Right atrium auricular region (tissue), 2 donors: ENCODE data around the gene SOHLH2. TPM values are rescaled to one million over a fixed set of nuclear protein-coding genes. Genes with fewer than 3 reads are reported as not detected.

Experiments
- DNase-seq: peaks from one replicate; pipeline ENCODE4 v3.0.0-alpha.2; 2019; ENCODE audit warnings: low spot score
- H3K27ac ChIP-seq, 2 donors: fragments of 200-600 bp; sonication (generic); 1 replicate in 1 of 2; 2 replicates in 1 of 2; pipeline ENCODE4 v1.5.1; 2016 to 2019
- H3K27me3 ChIP-seq, 2 donors: fragments of 200-600 bp; sonication (generic); one replicate each; pipeline versions ENCODE4 v1.5.1 to v1.6.0; 2017 to 2019
- H3K36me3 ChIP-seq: fragments of 200-600 bp; sonication (generic); one replicate; pipeline ENCODE4 v1.5.1; 2016
- H3K4me1 ChIP-seq, 2 donors: fragments of 200-600 bp; sonication (generic); one replicate each; pipeline versions ENCODE4 v1.5.1 to v1.6.0; 2017 to 2019
- H3K4me3 ChIP-seq, 2 donors: fragments of 200-600 bp; sonication (generic); 1 replicate in 1 of 2; 2 replicates in 1 of 2; pipeline ENCODE4 v1.5.1; 2017 to 2019; ENCODE audit warnings: mild to moderate bottlenecking in 1 of 2, moderate library complexity in 1 of 2
- H3K9me3 ChIP-seq, 2 donors: fragments of 200-600 bp; sonication (generic); one replicate each; pipeline ENCODE4 v1.5.1; 2019
- total RNA-seq, 2 donors: library from RNA; depleted of rRNA; stranded (reverse); fragments of >200 nt; gene quantifications; one replicate each; pipeline ENCODE4 v1.1.0, GENCODE V29; 2016
- TF ChIP-seq, protein P1 (sequence below), 2 donors: fragments of 200-600 bp; sonication (generic); IDR thresholded peaks; one replicate each; pipeline ENCODE4 v1.5.1; 2019; ENCODE audit warnings: antibody characterized with exemption in 2 of 2

The SOHLH2 gene
- total RNA-seq, 2 donors from 2014 or later: 0.20 TPM; not detected in 1

DNA sequence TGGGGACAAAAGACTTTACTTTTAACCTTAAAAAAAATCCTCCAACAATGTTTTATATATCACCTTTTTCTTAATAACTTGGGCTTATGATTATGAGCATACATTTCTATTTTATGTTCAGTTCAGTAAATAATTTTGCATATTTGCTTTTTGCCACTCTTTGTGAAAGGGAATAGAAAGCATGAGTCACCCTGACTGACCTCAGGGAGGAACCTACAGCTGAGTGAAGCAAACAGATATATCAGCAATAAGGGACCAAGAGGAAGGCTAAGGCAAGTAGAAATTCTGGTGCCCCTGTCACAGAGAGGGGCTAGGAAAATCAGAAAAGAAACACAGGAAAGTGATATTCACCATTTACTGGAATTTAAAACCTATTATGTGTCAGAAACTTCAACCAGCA, 37.2 kb upstream of the SOHLH2 start:
- TF ChIP-seq, protein P1, sequence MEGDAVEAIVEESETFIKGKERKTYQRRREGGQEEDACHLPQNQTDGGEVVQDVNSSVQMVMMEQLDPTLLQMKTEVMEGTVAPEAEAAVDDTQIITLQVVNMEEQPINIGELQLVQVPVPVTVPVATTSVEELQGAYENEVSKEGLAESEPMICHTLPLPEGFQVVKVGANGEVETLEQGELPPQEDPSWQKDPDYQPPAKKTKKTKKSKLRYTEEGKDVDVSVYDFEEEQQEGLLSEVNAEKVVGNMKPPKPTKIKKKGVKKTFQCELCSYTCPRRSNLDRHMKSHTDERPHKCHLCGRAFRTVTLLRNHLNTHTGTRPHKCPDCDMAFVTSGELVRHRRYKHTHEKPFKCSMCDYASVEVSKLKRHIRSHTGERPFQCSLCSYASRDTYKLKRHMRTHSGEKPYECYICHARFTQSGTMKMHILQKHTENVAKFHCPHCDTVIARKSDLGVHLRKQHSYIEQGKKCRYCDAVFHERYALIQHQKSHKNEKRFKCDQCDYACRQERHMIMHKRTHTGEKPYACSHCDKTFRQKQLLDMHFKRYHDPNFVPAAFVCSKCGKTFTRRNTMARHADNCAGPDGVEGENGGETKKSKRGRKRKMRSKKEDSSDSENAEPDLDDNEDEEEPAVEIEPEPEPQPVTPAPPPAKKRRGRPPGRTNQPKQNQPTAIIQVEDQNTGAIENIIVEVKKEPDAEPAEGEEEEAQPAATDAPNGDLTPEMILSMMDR (IDR thresholded peaks at IDR 0.05): no peak
- H3K4me3 ChIP-seq: no peak overlapping the region
- H3K27ac ChIP-seq: no peak overlapping the region
- H3K4me1 ChIP-seq: no peaks in the 10 kb centered on the region
- H3K27me3 ChIP-seq: no peaks in the 10 kb centered on the region
- no peak for DNase-seq
- H3K9me3 ChIP-seq: peaks cover 0 to 10% of the 10 kb centered on the region in 2 donors
- no peaks in the 10 kb centered on the region for H3K36me3 ChIP-seq

GRCh38 chr13:36251017-36251416, 36.7 kb upstream of the SOHLH2 start:
- H3K4me3 ChIP-seq: no peak overlapping the region
- no peaks in the 10 kb centered on the region for H3K36me3 ChIP-seq
- no peaks in the 10 kb centered on the region for H3K27me3 ChIP-seq
- no peak overlapping the region for H3K27ac ChIP-seq
- no peaks in the 10 kb centered on the region for H3K4me1 ChIP-seq
- peaks cover 0 to 10% of the 10 kb centered on the region in 2 donors for H3K9me3 ChIP-seq
- TF ChIP-seq, protein P1 (IDR thresholded peaks at IDR 0.05): no peak
- no peak for DNase-seq

GRCh38 chr13:36248700-36249099, 34.3 kb upstream of the SOHLH2 start:
- no peaks in the 10 kb centered on the region for H3K4me1 ChIP-seq
- no peaks in the 10 kb centered on the region for H3K27me3 ChIP-seq
- no peak overlapping the region for H3K4me3 ChIP-seq
- H3K9me3 ChIP-seq: peaks cover 0 to 10% of the 10 kb centered on the region in 2 donors
- H3K36me3 ChIP-seq: no peaks in the 10 kb centered on the region
- TF ChIP-seq, protein P1 (IDR thresholded peaks at IDR 0.05): no peak
- no peak overlapping the region for H3K27ac ChIP-seq
- DNase-seq: no peak

DNA sequence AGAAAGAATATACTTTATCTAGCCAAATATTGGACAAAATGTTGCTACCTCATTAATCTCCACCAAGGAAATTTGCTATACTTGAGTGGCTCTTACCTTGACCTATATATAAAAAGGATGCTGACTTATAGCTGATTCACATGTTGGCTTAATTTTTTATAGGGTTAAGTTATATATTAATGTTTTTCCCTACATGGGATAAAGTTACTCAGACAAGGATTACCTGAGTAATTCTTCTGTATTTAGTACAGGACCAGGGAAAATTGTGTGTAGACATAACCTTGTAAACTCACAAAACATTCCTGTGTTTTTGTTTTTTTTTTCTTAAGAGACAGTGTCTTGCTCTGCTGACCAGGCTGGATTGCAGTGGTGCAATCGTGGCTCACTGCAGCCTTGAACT, 30.6 kb upstream of the SOHLH2 start:
- TF ChIP-seq, protein P1 (IDR thresholded peaks at IDR 0.05): no peak
- Histone ChIP-seq H3K27me3 (no peaks in the 10 kb centered on the region), H3K9me3 (peaks cover 0 to 10% of the 10 kb centered on the region in 2 donors), H3K4me3 (no peak overlapping the region), H3K27ac (no peak overlapping the region), H3K4me1 (no peaks in the 10 kb centered on the region), H3K36me3 (no peaks in the 10 kb centered on the region)
- DNase-seq: no peak

GRCh38 chr13:36244073-36244472, 29.7 kb upstream of the SOHLH2 start:
- Histone ChIP-seq H3K4me1 (no peaks in the 10 kb centered on the region), H3K4me3 (no peak overlapping the region), H3K9me3 (peaks cover 0 to 10% of the 10 kb centered on the region in 2 donors), H3K36me3 (no peaks in the 10 kb centered on the region), H3K27ac (no peak overlapping the region), H3K27me3 (no peaks in the 10 kb centered on the region)
- no peak for DNase-seq
- TF ChIP-seq, protein P1 (IDR thresholded peaks at IDR 0.05): no peak

- no peaks in the 10 kb centered on the region for H3K36me3 ChIP-seq
- peaks cover 0 to 10% of the 10 kb centered on the region in 2 donors for H3K9me3 ChIP-seq
- no peak overlapping the region for H3K4me3 ChIP-seq
- H3K27ac ChIP-seq: no peak overlapping the region
- no peaks in the 10 kb centered on the region for H3K4me1 ChIP-seq
- no peak for DNase-seq
- TF ChIP-seq, protein P1 (IDR thresholded peaks at IDR 0.05): no peak
- no peaks in the 10 kb centered on the region for H3K27me3 ChIP-seq
These were observed 28.4 kb upstream of the SOHLH2 start for GRCh38 chr13:36242761-36243160.
